Peyer's patch (tissue), 4 donors: ENCODE results near the gene RAD51B.

ENCODE experiments used
- CTCF ChIP-seq, 6 experiments: fragments of 450-650 bp in 4 of 6; fragments of 200-600 bp in 2 of 6; sonication (generic) in 1 of 6; IDR thresholded peaks; one replicate each; pipeline ENCODE4 v1.5.1; 2017 to 2019; ENCODE audit warnings: antibody characterized with exemption in 6 of 6, mild to moderate bottlenecking in 3 of 6, moderate library complexity in 1 of 6
- POLR2A ChIP-seq, 2 donors: fragments of 450-650 bp; IDR thresholded peaks; one replicate each; pipeline ENCODE4 v1.5.1; 2017; ENCODE audit warnings: antibody characterized with exemption in 2 of 2, mild to moderate bottlenecking in 2 of 2, moderate library complexity in 2 of 2

GRCh38 chr14:68345738-68346137, 526.2 kb downstream of the RAD51B start:
- TF ChIP-seq CTCF (IDR thresholded peaks at IDR 0.05): no peak
- no peak for TF ChIP-seq POLR2A (IDR thresholded peaks at IDR 0.05)
